Stimulated activated CD8-positive, alpha-beta memory T cell treated with anti-CD3 and anti-CD28 coated beads, Interleukin-15, amount 100 ng/mL, for 48 hours (primary cell): ENCODE measurements around the gene HSD17B2.
A peak's percentile ranks its signal among the peaks of the same experiment; 100 is the strongest.
"Not testable (repeated sequence)": the region's sequence is repeated elsewhere in the genome, so short reads cannot be mapped to it uniquely, and the experiment has no call there.

ENCODE experiments used
- DNase-seq, 2 donors: peaks; one replicate each; pipeline ENCODE4 v3.0.0-alpha.2; 2020; ENCODE audit warnings: low read depth in 2 of 2

Gene HSD17B2

GRCh38 chr16:82034981-82035612 is at the start of gene HSD17B2:
Gene HSD17B2, plus strand, starts transcription at chr16:82035253. Its CDS starts 172 bp downstream, at chr16:82035425.
- no peak for DNase-seq

DNA sequence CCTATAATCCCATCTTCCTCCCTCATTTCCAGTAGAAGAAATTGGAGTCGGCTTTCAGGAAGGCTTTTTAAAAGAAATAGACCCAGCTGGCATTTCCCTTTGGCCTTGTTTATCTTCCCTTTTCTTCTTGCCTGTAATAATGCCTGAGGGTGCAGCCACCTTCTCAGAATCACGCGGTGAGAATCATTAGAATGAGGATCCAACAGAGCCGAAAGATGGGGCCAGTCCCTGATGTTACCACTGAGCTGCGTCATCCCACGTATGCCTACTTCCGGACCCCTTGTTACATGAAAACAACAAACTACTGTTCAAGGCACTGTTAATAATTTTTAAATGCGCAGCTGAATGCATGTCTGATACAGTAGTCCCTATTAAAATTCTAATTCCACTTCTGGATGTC is 47.9 kb upstream of the HSD17B2 start:
- DNase-seq: no peak

DNA sequence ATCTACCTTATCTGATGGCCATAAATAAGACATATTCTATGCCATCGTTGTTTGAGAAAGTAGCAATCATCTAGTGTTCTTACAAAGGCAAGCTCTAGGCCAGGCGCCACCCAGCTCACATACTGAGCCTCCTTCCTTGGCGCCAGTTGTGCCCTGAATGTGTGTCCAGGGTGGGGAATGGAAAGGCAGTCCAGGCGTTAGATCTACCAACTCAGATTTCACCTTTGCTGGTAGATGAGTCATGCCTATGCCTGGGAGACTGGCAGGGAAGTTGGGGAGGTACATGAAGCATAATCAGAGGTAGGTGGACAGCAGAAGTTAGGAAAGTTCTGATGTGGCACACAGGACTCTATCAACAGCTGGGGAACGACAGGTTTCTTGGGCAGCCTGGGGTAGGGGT is 47.3 kb upstream of the HSD17B2 start:
- no peak for DNase-seq

- no peak for DNase-seq
These were observed 42.2 kb upstream of the HSD17B2 start for GRCh38 chr16:81992859-81993258.

DNA sequence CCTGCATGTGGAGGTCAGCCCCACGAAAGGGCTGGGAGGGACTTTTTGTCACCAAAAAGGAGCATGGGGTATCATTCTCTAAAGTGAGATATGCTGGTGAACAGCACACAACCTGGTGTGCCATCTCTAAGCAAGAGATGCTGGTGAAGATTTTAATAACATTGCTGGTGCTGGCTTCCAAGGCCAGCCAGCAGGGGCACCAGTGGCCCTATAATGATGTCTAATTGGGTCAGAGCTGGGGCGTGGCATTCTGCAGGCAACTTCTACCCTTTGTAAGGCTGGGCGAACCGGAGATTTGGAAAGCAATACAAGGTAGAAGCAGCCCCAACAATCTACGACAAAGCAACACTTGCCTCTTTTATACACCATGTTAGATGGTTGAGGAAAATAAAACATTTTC is 40.6 kb upstream of the HSD17B2 start:
- DNase-seq: no peak

GRCh38 chr16:81995651-81996050 is 39.4 kb upstream of the HSD17B2 start:
- no peak for DNase-seq

DNA sequence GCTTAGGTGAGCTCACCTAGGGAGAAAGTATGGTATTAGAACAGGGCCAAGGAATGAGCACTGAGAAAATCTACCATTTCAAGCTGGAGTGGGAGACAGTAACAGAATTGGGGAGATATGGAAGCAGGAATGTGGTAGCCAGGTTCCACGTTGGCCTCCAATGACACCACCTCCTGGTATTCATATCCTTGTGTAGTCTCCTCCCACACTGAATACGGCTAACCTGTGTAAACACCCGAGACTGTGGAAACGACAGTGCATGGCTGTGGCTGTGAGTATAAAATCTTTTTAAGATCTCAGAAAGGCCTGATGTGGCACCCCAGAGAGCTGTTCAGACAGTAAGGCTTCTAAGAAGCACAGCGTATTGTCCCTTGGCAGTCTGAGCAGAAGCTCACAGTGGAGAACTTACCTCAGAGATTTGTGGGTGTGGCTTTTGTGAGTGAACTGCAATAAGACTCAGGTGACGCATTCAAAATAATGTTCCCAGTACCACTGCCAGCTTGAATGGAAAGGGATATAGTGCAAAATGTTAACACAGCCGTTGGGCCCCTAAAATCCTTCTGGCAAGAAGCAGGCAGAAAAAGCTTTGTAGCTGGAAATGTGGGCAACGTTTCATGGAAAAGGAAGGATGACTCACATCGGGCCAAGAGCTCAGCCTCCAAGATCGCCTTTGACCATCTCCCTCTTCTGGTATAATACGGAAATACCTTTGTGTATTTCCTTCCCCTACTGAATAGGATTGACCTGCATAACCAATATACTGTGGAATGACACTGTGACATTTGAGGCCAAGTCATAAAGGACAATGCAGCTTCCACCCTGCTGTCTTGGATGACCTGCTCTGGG is 38.2 kb upstream of the HSD17B2 start:
- no peak for DNase-seq

- no peak for DNase-seq
These were observed 37.3 kb upstream of the HSD17B2 start for GRCh38 chr16:81997738-81998137.

- no peak for DNase-seq
These were observed 32.2 kb upstream of the HSD17B2 start for GRCh38 chr16:82002831-82003230.

GRCh38 chr16:82004601-82005000 is 30.5 kb upstream of the HSD17B2 start:
- no peak for DNase-seq

GRCh38 chr16:82005027-82005830 is 29.8 kb upstream of the HSD17B2 start:
- DNase-seq: no peak

DNA sequence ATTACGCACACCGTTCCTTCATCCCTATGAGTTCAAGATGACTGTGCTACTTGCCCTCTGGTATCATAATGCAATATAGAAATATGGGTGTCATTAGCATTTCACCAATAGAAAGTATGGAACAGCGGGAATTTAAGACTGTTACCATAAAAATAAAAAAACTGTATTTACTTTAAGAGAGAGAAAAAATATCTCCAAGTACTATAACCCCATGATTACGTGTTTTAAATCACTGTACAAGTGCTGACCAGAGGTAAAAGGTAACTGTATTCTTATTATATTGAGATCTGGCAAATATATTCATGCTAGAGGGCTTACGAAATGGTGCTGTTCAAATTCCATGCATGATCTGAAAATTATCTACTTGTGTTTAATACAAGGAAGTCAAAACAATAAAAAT is 29.0 kb upstream of the HSD17B2 start:
- no peak for DNase-seq

GRCh38 chr16:82007189-82007588 is 27.9 kb upstream of the HSD17B2 start:
- DNase-seq: no peak

- no peak for DNase-seq
These were observed 26.0 kb upstream of the HSD17B2 start for GRCh38 chr16:82008957-82009592.

- DNase-seq: not testable (repeated sequence)
These were observed 25.3 kb upstream of the HSD17B2 start for GRCh38 chr16:82009789-82010188.

DNA sequence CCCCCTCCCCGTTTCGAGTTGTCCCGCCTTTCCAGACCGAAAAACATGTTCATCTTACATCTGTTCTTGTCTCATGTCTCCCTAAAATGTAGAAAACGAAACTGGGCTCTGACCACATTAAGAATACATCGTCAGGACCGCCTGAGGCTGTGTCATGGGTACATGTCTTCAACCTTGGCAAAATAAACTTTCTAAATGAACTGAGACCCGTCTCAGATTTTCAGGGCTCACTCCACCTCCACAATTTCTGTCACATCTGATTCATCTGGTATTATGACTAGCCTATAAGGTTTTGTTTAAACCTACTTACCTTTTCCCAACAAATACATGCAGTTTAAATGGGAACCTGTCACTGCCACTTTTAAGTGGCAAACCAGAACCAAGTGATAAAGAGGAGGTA is 24.4 kb upstream of the HSD17B2 start:
- no peak for DNase-seq

DNA sequence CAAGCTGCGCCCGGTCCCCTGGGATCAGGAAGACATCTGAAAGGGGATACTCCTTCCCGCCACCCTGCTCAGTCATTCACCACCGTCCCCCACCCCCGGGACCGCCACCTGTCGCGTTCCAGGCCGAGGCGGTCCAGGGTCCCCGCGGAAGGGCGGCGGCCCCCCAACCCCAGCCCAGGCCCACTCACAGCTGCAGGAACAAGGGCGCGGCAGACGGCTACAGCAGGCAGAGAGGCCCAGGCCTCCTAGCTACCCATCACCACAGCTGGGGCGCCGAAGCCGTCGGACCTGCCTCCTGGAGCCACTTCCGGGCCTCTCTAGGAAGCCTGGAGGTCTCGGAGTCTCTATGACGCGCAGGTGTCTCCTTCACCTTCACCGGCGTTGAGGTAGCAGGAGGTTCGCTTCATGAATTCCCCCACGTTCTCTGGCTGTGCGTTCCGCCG is 23.8 kb upstream of the HSD17B2 start, which contains the start of gene SDR42E1:
TSS of gene SDR42E1 (minus strand) at position 272 of the 443 bp plus-strand sequence. CDS start 10,612 bp downstream, outside the sequence.
- peak; percentile 48 to 57 for DNase-seq

GRCh38 chr16:82013139-82013538 is 21.9 kb upstream of the HSD17B2 start:
- DNase-seq: no peak

DNA sequence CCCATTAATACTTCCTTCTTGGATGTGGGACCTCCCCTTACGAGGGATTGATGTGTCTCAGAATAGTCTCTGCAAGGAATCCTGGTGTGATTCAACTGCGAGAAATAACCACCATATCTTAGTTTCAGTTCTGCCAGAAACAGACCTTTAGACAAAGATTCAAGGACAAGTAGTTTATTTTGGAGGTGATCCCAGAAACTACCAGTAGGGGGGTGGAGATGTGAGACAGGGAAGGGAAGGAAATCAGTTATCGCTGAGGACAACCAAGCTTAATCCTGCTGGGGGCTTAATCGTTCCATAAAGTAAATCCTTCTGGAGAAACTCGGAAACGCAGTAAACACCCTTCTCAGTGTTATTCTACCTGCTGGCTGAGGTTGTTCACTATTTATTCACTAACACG is 18.8 kb upstream of the HSD17B2 start:
- DNase-seq: no peak

- no peak for DNase-seq
These were observed 18.1 kb upstream of the HSD17B2 start for GRCh38 chr16:82016964-82017363.

DNA sequence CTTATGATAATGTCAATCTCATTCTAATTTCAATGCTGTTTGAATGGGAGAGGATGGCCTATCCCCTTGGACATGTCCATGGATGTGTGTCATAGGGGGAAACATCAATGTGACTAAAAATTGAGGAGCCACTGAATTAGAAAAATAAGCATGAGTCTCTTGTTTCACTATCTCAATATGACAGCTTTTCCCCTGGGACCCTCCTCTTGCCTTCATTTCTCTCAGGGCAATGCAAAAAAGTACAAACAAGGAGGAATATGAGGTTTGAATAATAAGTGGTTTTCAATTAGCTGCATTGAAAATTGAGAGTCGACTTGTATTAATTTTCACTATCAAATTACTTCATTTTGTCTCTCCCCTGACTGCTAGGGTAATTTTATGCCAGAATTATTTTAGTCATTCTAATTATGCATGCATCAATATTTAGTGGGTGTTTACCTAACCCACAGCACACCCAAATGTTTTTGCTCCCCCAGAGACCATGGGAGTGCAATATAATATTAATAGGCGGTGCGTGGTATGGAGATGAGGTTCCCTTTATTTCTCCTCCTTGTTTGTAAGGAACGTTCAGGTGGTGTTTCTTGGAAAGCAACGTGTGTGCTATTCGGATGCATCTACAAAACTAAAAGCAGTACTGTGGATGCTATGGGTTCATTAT is 17.0 kb upstream of the HSD17B2 start:
- DNase-seq: no peak
